ENCODE data around the gene TSPAN18. TPM values are rescaled to one million over a fixed set of nuclear protein-coding genes. Genes with fewer than 3 reads are reported as not detected.
A peak's percentile ranks its signal among the peaks of the same experiment; 100 is the strongest.

TSPAN18 gene
- total and polyA plus RNA-seq, 2 of the 8 experiments (the other 6 are each of a cell fraction or from before 2014, with no cell fraction given): 5.2 to 10.2 TPM

DNA sequence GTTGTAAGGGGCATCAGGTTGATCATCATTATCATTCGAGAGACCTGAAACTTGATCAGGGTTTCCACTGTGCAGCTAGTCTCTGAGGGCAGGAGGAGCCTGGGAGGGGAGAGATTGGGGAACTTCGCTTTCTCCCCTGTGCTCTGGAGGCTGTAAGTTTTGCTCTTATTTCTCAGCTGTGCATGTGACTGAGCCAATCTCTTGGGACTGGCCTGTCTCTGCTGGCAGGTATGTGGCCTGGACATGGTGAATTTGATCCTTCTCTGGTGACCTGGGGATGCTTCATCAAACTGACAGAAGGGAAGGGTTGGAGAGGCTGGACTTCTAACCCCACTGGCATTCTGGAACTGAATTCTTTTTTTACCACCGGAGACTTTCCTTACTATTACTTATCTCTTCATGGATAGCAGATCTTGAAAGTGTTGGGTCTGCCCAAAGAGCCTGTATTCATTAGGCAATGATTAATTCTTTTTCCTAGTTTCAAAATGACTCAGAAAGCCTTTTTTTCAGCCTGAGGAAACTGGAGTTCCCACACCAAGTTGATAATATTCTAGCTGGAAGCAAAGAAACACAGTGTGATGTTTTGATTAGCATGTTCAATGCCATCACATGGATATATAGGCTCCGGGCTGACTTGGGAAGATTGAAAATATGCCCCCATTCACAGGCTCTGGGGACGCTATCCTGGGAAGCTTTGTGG lies 36.5 kb downstream of the TSPAN18 start:
- H3K9me3 ChIP-seq (ENCODE audit: insufficient read depth in 2 of 2, low read depth in 1 of 2, low read length in 1 of 2): no peaks in the 10 kb centered on the region
- peaks cover 9 to 22% (median 14%) of the 10 kb centered on the region in 4 experiments for H3K4me1 ChIP-seq (replicated peaks in 1 of 4; ENCODE audit: control insufficient read depth in 3 of 4, insufficient read depth in 4 of 4, low read length in 3 of 4)
- FAIRE-seq (no peak), DNase-seq (ENCODE audit: low read depth in 1 of 2, low spot score in 2 of 2) (peak in 1 of 2 experiments; percentile 41)
- no peak overlapping the region for H2BK5ac ChIP-seq (ENCODE audit: low read depth, low read length)
- H3K4ac ChIP-seq (replicated peaks; ENCODE audit: insufficient read length, low read depth, low read length): no peak overlapping the region
- H3K27me3 ChIP-seq (replicated peaks in 1 of 4; ENCODE audit: control insufficient read depth in 3 of 4, extremely low read depth in 1 of 4, insufficient read depth in 3 of 4, low read length in 3 of 4): peaks cover 0 to 9% (median 6%) of the 10 kb centered on the region in 4 experiments; a peak in 4 of 7 replicates
- H4K91ac ChIP-seq (replicated peaks; ENCODE audit: insufficient read length, low read length): no peak overlapping the region
- WGBS, 2 experiments (ENCODE audit: extremely low coverage in 1 of 2, insufficient coverage in 1 of 2, insufficient read length in 1 of 2, insufficient replicate concordance in 2 of 2, low coverage in 1 of 2, low lambda C conversion rate in 2 of 2, missing lambda C conversion rate in 1 of 2): 83% methylated on average over 5 of the region's 5 CpGs; no CpG with 5 or more reads in 1 of the 2 experiments
- POLR2A ChIA-PET (ENCODE audit: partially characterized antibody): interaction anchor here (0.6 kb wide), 1 partner anchor 21 kb away, joined by 4 read pairs; no protein-coding TSS in a partner anchor
- no peak overlapping the region for H3K14ac ChIP-seq (ENCODE audit: insufficient read length)
- no peak overlapping the region; the same call in 1 of the 2 replicates for H2AK5ac ChIP-seq (ENCODE audit: low read depth, low read length)
- peaks cover 0 to 2% of the 10 kb centered on the region in 2 experiments for H4K20me1 ChIP-seq (replicated peaks in 1 of 2; ENCODE audit: control insufficient read depth in 1 of 2, insufficient read depth in 2 of 2, low read length in 2 of 2)
- no peak overlapping the region for H3K23ac ChIP-seq (ENCODE audit: insufficient read length)
- H3K27ac ChIP-seq (ENCODE audit: low read depth, low read length): no peak overlapping the region
- H3K56ac ChIP-seq (replicated peaks; ENCODE audit: insufficient read length, low read depth, low read length): no peak overlapping the region
- no peak for TF ChIP-seq CBX8 (IDR thresholded peaks at IDR 0.05; ENCODE audit: borderline replicate concordance, low read depth, low read length)
- TF ChIP-seq EZH2 (IDR thresholded peaks at IDR 0.05; ENCODE audit: low read depth, low read length, severe bottlenecking): no peak
- TF ChIP-seq NRF1 (IDR thresholded peaks at IDR 0.05; ENCODE audit: low read depth, low read length): no peak
- no peak for TF ChIP-seq SRF (IDR thresholded peaks at IDR 0.05; ENCODE audit: low read depth, low read length)
- TF ChIP-seq, protein P1, sequence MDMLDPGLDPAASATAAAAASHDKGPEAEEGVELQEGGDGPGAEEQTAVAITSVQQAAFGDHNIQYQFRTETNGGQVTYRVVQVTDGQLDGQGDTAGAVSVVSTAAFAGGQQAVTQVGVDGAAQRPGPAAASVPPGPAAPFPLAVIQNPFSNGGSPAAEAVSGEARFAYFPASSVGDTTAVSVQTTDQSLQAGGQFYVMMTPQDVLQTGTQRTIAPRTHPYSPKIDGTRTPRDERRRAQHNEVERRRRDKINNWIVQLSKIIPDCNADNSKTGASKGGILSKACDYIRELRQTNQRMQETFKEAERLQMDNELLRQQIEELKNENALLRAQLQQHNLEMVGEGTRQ (IDR thresholded peaks at IDR 0.05; ENCODE audit: low read length): no peak
- TF ChIP-seq, protein P2, sequence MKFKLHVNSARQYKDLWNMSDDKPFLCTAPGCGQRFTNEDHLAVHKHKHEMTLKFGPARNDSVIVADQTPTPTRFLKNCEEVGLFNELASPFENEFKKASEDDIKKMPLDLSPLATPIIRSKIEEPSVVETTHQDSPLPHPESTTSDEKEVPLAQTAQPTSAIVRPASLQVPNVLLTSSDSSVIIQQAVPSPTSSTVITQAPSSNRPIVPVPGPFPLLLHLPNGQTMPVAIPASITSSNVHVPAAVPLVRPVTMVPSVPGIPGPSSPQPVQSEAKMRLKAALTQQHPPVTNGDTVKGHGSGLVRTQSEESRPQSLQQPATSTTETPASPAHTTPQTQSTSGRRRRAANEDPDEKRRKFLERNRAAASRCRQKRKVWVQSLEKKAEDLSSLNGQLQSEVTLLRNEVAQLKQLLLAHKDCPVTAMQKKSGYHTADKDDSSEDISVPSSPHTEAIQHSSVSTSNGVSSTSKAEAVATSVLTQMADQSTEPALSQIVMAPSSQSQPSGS (IDR thresholded peaks at IDR 0.05; ENCODE audit: low read length): no peak
- TF ChIP-seq SUZ12 (IDR thresholded peaks at IDR 0.05; ENCODE audit: low read length): no peak
- no peak for TF ChIP-seq BRCA1 (IDR thresholded peaks at IDR 0.05; ENCODE audit: low read depth, low read length)
- TF ChIP-seq POU5F1 (IDR thresholded peaks at IDR 0.05; ENCODE audit: low read depth, low read length): no peak
- no peak for TF ChIP-seq JUN (IDR thresholded peaks at IDR 0.05; ENCODE audit: low read depth, low read length)
- no peak overlapping the region for H2BK15ac ChIP-seq (ENCODE audit: low read length)
- CTCF ChIA-PET (ENCODE audit: partially characterized antibody): interaction anchor here (0.7 to 10.1 kb wide), 11 partner anchors 12 to 203 kb away, joined by 3 to 132 read pairs (median 4); no protein-coding TSS in a partner anchor
- H3K4me2 ChIP-seq (ENCODE audit: insufficient read depth in 1 of 2, low read depth in 2 of 2, low read length in 2 of 2): peak overlapping the region; percentile 26 to 33
- H3K18ac ChIP-seq (ENCODE audit: extremely low read depth, low read length): no peak overlapping the region
- no peaks in the 10 kb centered on the region for H3K79me2 ChIP-seq (ENCODE audit: control insufficient read depth in 1 of 2, insufficient read depth in 2 of 2, low read length in 2 of 2)
- H4K5ac ChIP-seq (ENCODE audit: insufficient read length, low read depth, low read length): no peak overlapping the region
- no peak overlapping the region for H4K8ac ChIP-seq (ENCODE audit: extremely low read depth, insufficient read depth, low read length)
- H2BK12ac ChIP-seq (ENCODE audit: low read depth, low read length): no peak overlapping the region
- H3K36me3 ChIP-seq (ENCODE audit: control insufficient read depth in 2 of 4, insufficient read depth in 4 of 4, low read length in 3 of 4): no peaks in the 10 kb centered on the region
- H3K4me3 ChIP-seq (ENCODE audit: extremely low read depth in 1 of 4, insufficient read depth in 2 of 4, low read depth in 3 of 4, low read length in 4 of 4): no peak overlapping the region
- H3K9ac ChIP-seq (replicated peaks in 1 of 4; ENCODE audit: extremely low read depth in 1 of 4, low read depth in 3 of 4, low read length in 3 of 4): no peak overlapping the region
- no peaks in the 10 kb centered on the region for H3K23me2 ChIP-seq (ENCODE audit: low read depth, low read length)
- H3K79me1 ChIP-seq (ENCODE audit: low read depth, low read length): no peaks in the 10 kb centered on the region
- no peak overlapping the region for H2BK20ac ChIP-seq (ENCODE audit: low read length)
- H2BK120ac ChIP-seq (replicated peaks; ENCODE audit: low read depth, low read length): no peak overlapping the region
- H2AFZ ChIP-seq (ENCODE audit: low read length): no peak overlapping the region
